CD4-positive, alpha-beta memory T cell (primary cell): ENCODE data around the gene SLC25A48. TPM values are rescaled to one million over a fixed set of nuclear protein-coding genes. Genes with fewer than 3 reads are reported as not detected.

Experiments
- CTCF ChIA-PET: fragments of 350-600 bp; sonication (Branson Sonifier 250); formaldehyde crosslinking; loops from one replicate; lab custom pipeline; 2021; ENCODE audit warnings: inconsistent platforms; ENCODE audit not compliant: partially characterized antibody; lab: Charles Lee
- POLR2A ChIA-PET: fragments of 350-600 bp; sonication (Branson Sonifier 250); formaldehyde crosslinking; loops from one replicate; lab custom pipeline; 2021; ENCODE audit not compliant: partially characterized antibody; lab: Charles Lee
- DNase-seq, 5 donors: peaks; one replicate each; pipeline versions ENCODE4 v3.0.0 to v3.0.0-alpha.2; 2020 to 2022; ENCODE audit warnings: mixed read lengths in 1 of 5
- H3K27ac ChIP-seq: one replicate; pipeline ENCODE4 v1.7.0; 2013; ENCODE audit warnings: low read depth, low read length
- H3K27me3 ChIP-seq: 2 replicates; pipeline ENCODE4 v1.7.0; 2013; ENCODE audit warnings: mild to moderate bottlenecking, low read length, moderate library complexity; ENCODE audit not compliant: insufficient read depth
- H3K36me3 ChIP-seq: 2 replicates; pipeline ENCODE4 v1.7.0; 2013; ENCODE audit warnings: mild to moderate bottlenecking, low read length, moderate library complexity; ENCODE audit not compliant: insufficient read depth
- H3K4me1 ChIP-seq: 2 replicates; pipeline ENCODE4 v1.7.0; 2013; ENCODE audit warnings: mild to moderate bottlenecking, low read length, moderate library complexity; ENCODE audit not compliant: insufficient read depth
- H3K4me3 ChIP-seq, 2 donors: one replicate each; pipeline ENCODE4 v1.7.0; 2013; ENCODE audit warnings: low read length in 2 of 2, mild to moderate bottlenecking in 1 of 2
- H3K9me3 ChIP-seq, 2 donors: one replicate each; pipeline ENCODE4 v1.7.0; 2013; ENCODE audit warnings: low read length in 2 of 2, control low read depth in 1 of 2; ENCODE audit not compliant: control insufficient read depth in 1 of 2
- H3K27ac Mint-ChIP-seq, 7 donors: one replicate each; pipeline ENCODE4 v1.8.0; 2020 to 2021; ENCODE audit warnings: mixed read lengths in 7 of 7, mild to moderate bottlenecking in 6 of 7, inconsistent platforms in 3 of 7, moderate library complexity in 3 of 7
- H3K27me3 Mint-ChIP-seq, 2 donors: one replicate each; pipeline ENCODE4 v1.8.0; 2020 to 2021; ENCODE audit warnings: mixed read lengths in 2 of 2
- H3K36me3 Mint-ChIP-seq, 2 donors: one replicate each; pipeline ENCODE4 v1.8.0; 2020 to 2021; ENCODE audit warnings: mixed read lengths in 2 of 2, inconsistent platforms in 1 of 2, mild to moderate bottlenecking in 1 of 2
- H3K4me1 Mint-ChIP-seq, 4 donors: one replicate each; pipeline ENCODE4 v1.8.0; 2020 to 2021; ENCODE audit warnings: mixed read lengths in 4 of 4, mild to moderate bottlenecking in 1 of 4
- H3K4me3 Mint-ChIP-seq, 8 donors: one replicate each; pipeline ENCODE4 v1.8.0; 2020 to 2021; ENCODE audit warnings: mixed read lengths in 8 of 8, mild to moderate bottlenecking in 7 of 8, moderate library complexity in 6 of 8, inconsistent platforms in 3 of 8
- H3K9me3 Mint-ChIP-seq, 8 donors: one replicate each; pipeline ENCODE4 v1.8.0; 2020 to 2021; ENCODE audit warnings: mixed read lengths in 8 of 8, mild to moderate bottlenecking in 5 of 8, inconsistent platforms in 3 of 8, moderate library complexity in 1 of 8
- intact Hi-C: fragments of 100-400 bp; cut with micrococcal nuclease; formaldehyde crosslinking; loops from one replicate; pipeline ENCODE4 v1.15.1; 2023
- polyA plus RNA-seq, 2 donors: library from polyadenylated mRNA; unstranded; fragments of 300-500 nt; fragmentation: Illumina TruSeq; gene quantifications; one replicate each; pipeline ENCODE4 v1.2.3, GENCODE V29; 2021
- total RNA-seq, 2 experiments: library from RNA; stranded (reverse); gene quantifications; one replicate each; pipeline ENCODE4 v1.2.3, GENCODE V29; 2021

SLC25A48 gene
- total and polyA plus RNA-seq, 4 experiments from 2014 or later: not detected

GRCh38 chr5:135890867-135891266 is 56.4 kb downstream of the SLC25A48 start:
- Histone ChIP-seq H3K36me3 (no peaks in the 10 kb centered on the region), H3K4me1 (peaks cover 14% of the 10 kb centered on the region), H3K9me3 (no peaks in the 10 kb centered on the region), H3K4me3 (no peak overlapping the region), H3K27ac (no peak overlapping the region), H3K27me3 (no peaks in the 10 kb centered on the region)
- ChIA-PET CTCF (interaction anchor here (0.7 to 2.4 kb wide), 7 partner anchors 10 to 321 kb away, joined by 3 to 13 read pairs (median 4); no protein-coding TSS in a partner anchor), POLR2A (no interaction called here)
- no peaks in the 10 kb centered on the region for H3K36me3 Mint-ChIP-seq
- no peak overlapping the region for H3K27ac Mint-ChIP-seq
- no peaks in the 10 kb centered on the region for H3K9me3 Mint-ChIP-seq
- H3K4me1 Mint-ChIP-seq: peaks cover 7 to 29% (median 16%) of the 10 kb centered on the region in 4 donors
- peaks cover 6 to 12% of the 10 kb centered on the region in 2 donors for H3K27me3 Mint-ChIP-seq
- no peak overlapping the region for H3K4me3 Mint-ChIP-seq
- intact Hi-C loops: no loop called here
- DNase-seq: no peak

- H3K4me1 Mint-ChIP-seq: peaks cover 7 to 29% (median 16%) of the 10 kb centered on the region in 4 donors
- ChIA-PET CTCF (interaction anchor here (0.7 to 2.4 kb wide), 8 partner anchors 10 to 322 kb away, joined by 3 to 13 read pairs (median 4); no protein-coding TSS in a partner anchor), POLR2A (no interaction called here)
- Histone ChIP-seq H3K4me3 (no peak overlapping the region), H3K4me1 (peaks cover 14% of the 10 kb centered on the region), H3K27ac (no peak overlapping the region), H3K27me3 (no peaks in the 10 kb centered on the region), H3K36me3 (no peaks in the 10 kb centered on the region), H3K9me3 (no peaks in the 10 kb centered on the region)
- no peak overlapping the region for H3K4me3 Mint-ChIP-seq
- H3K27ac Mint-ChIP-seq: no peak overlapping the region
- H3K36me3 Mint-ChIP-seq: no peaks in the 10 kb centered on the region
- DNase-seq: no peak
- intact Hi-C loops: no loop called here
- no peaks in the 10 kb centered on the region for H3K9me3 Mint-ChIP-seq
- peaks cover 7 to 15% of the 10 kb centered on the region in 2 donors for H3K27me3 Mint-ChIP-seq
Observed at GRCh38 chr5:135891268-135891667, 56.8 kb downstream of the SLC25A48 start.

GRCh38 chr5:135891791-135892190 is 57.3 kb downstream of the SLC25A48 start:
- Histone ChIP-seq H3K36me3 (no peaks in the 10 kb centered on the region), H3K4me1 (peaks cover 14% of the 10 kb centered on the region), H3K9me3 (no peaks in the 10 kb centered on the region), H3K4me3 (no peak overlapping the region), H3K27ac (no peak overlapping the region), H3K27me3 (no peaks in the 10 kb centered on the region)
- Mint-ChIP-seq H3K27me3 (peaks cover 9 to 15% of the 10 kb centered on the region in 2 donors), H3K4me1 (peaks cover 7 to 29% (median 16%) of the 10 kb centered on the region in 4 donors), H3K36me3 (no peaks in the 10 kb centered on the region), H3K27ac (no peak overlapping the region), H3K4me3 (no peak overlapping the region), H3K9me3 (no peaks in the 10 kb centered on the region)
- DNase-seq: no peak
- CTCF ChIA-PET: interaction anchor here (1.2 to 2.4 kb wide), 5 partner anchors 9 to 322 kb away, joined by 4 to 13 read pairs (median 8); no protein-coding TSS in a partner anchor
- POLR2A ChIA-PET: no interaction called here
- intact Hi-C loops: no loop called here

GRCh38 chr5:135894276-135894675 is 59.8 kb downstream of the SLC25A48 start:
- CTCF ChIA-PET: interaction anchor here (0.5 to 2.0 kb wide), 2 partner anchors 8 to 317 kb away, joined by 4 to 5 read pairs; no protein-coding TSS in a partner anchor
- Mint-ChIP-seq H3K4me1 (peaks cover 3 to 11% (median 5%) of the 10 kb centered on the region in 4 donors), H3K9me3 (no peaks in the 10 kb centered on the region), H3K4me3 (no peak overlapping the region), H3K36me3 (no peaks in the 10 kb centered on the region), H3K27me3 (peaks cover 23 to 26% of the 10 kb centered on the region in 2 donors), H3K27ac (no peak overlapping the region)
- H3K36me3 ChIP-seq: no peaks in the 10 kb centered on the region
- intact Hi-C loops: no loop called here
- no peak overlapping the region for H3K27ac ChIP-seq
- no peak for DNase-seq
- H3K27me3 ChIP-seq: no peaks in the 10 kb centered on the region
- H3K4me3 ChIP-seq: no peak overlapping the region
- H3K9me3 ChIP-seq: no peaks in the 10 kb centered on the region
- peaks cover 4% of the 10 kb centered on the region for H3K4me1 ChIP-seq
- POLR2A ChIA-PET: no interaction called here

GRCh38 chr5:135894789-135895188 is 60.3 kb downstream of the SLC25A48 start:
- intact Hi-C loops: no loop called here
- DNase-seq: no peak
- H3K4me3 Mint-ChIP-seq: no peak overlapping the region
- H3K4me1 ChIP-seq: peaks cover 4% of the 10 kb centered on the region
- ChIA-PET CTCF (interaction anchor here (0.5 to 2.0 kb wide), 2 partner anchors 9 to 317 kb away, joined by 4 to 5 read pairs; no protein-coding TSS in a partner anchor), POLR2A (no interaction called here)
- H3K36me3 Mint-ChIP-seq: no peaks in the 10 kb centered on the region
- peaks cover 3 to 9% (median 4%) of the 10 kb centered on the region in 4 donors for H3K4me1 Mint-ChIP-seq
- no peak overlapping the region for H3K4me3 ChIP-seq
- H3K27me3 ChIP-seq: no peaks in the 10 kb centered on the region
- H3K27ac ChIP-seq: no peak overlapping the region
- H3K27me3 Mint-ChIP-seq: peaks cover 24 to 29% of the 10 kb centered on the region in 2 donors
- no peaks in the 10 kb centered on the region for H3K9me3 Mint-ChIP-seq
- no peaks in the 10 kb centered on the region for H3K9me3 ChIP-seq
- no peak overlapping the region for H3K27ac Mint-ChIP-seq
- H3K36me3 ChIP-seq: no peaks in the 10 kb centered on the region

GRCh38 chr5:135895474-135896006 is 61.1 kb downstream of the SLC25A48 start, which contains the start of gene IL9:
IL9 (minus strand) TSS chr5:135895841; CDS start chr5:135895816, 25 bp downstream.
- DNase-seq: no peak
- intact Hi-C loops: no loop called here

GRCh38 chr5:135898651-135899050 is 64.2 kb downstream of the SLC25A48 start:
- intact Hi-C loops: no loop called here
- Histone ChIP-seq H3K27ac (no peak overlapping the region), H3K4me1 (no peaks in the 10 kb centered on the region), H3K4me3 (no peak overlapping the region), H3K9me3 (no peaks in the 10 kb centered on the region), H3K36me3 (no peaks in the 10 kb centered on the region), H3K27me3 (no peaks in the 10 kb centered on the region)
- H3K4me1 Mint-ChIP-seq: no peaks in the 10 kb centered on the region
- ChIA-PET CTCF (interaction anchor here (1.5 kb wide), 1 partner anchor 183 kb away, joined by 3 read pairs; no protein-coding TSS in a partner anchor), POLR2A (no interaction called here)
- no peaks in the 10 kb centered on the region for H3K9me3 Mint-ChIP-seq
- DNase-seq: no peak
- no peak overlapping the region for H3K27ac Mint-ChIP-seq
- H3K4me3 Mint-ChIP-seq: no peak overlapping the region
- peaks cover 31 to 40% of the 10 kb centered on the region in 2 donors for H3K27me3 Mint-ChIP-seq
- no peaks in the 10 kb centered on the region for H3K36me3 Mint-ChIP-seq

More at GRCh38 chr5:135895474-135896006, 61.1 kb downstream of the SLC25A48 start, which contains the start of gene IL9:
- ChIA-PET CTCF (no interaction called here), POLR2A (no interaction called here)
- Mint-ChIP-seq H3K36me3 (no peaks in the 10 kb centered on the region), H3K4me1 (peaks cover 0 to 9% (median 3%) of the 10 kb centered on the region in 4 donors), H3K27me3 (peaks cover 26 to 32% of the 10 kb centered on the region in 2 donors), H3K27ac (no peak within 1 kb of the TSS), H3K4me3 (no peak within 1 kb of the TSS), H3K9me3 (no peaks in the 10 kb centered on the region)
- Histone ChIP-seq H3K4me3 (no peak within 1 kb of the TSS), H3K4me1 (peaks cover 4% of the 10 kb centered on the region), H3K36me3 (no peaks in the 10 kb centered on the region), H3K27me3 (no peaks in the 10 kb centered on the region), H3K27ac (no peak within 1 kb of the TSS), H3K9me3 (no peaks in the 10 kb centered on the region)
